GM23248 (cell line): ENCODE data around the gene RIPOR3.

Experiments used
- EZH2 ChIP-seq: fragments of 200-600 bp; sonication (generic); IDR thresholded peaks from 2 replicates; pipeline ENCODE4 v1.6.1; 2018; ENCODE audit warnings: antibody characterized with exemption, mild to moderate bottlenecking; ENCODE audit not compliant: insufficient read depth, poor library complexity, severe bottlenecking
- EZH2phosphoT487 ChIP-seq: fragments of 200-600 bp; sonication (generic); IDR thresholded peaks from 2 replicates; pipeline ENCODE4 v1.6.1; 2018; ENCODE audit warnings: antibody characterized with exemption, moderate library complexity, mild to moderate bottlenecking, low read depth; ENCODE audit not compliant: insufficient read depth

- TF ChIP-seq EZH2 (no peak), EZH2phosphoT487 (no peak)
These were observed 34.3 kb upstream of the RIPOR3 start for GRCh38 chr20:50725724-50726005.
